Measurements from ENCODE around the gene KDF1.
"Not testable (repeated sequence)": the region's sequence is repeated elsewhere in the genome, so short reads cannot be mapped to it uniquely, and the experiment has no call there.

The KDF1 gene

GRCh38 chr1:26994020-26994786 lies 33.9 kb upstream of the KDF1 start:
- DNase-seq = no peak

- DNase-seq = peak; percentile 82
These were observed 33.2 kb upstream of the KDF1 start, which contains the start of gene TRNP1 for GRCh38 chr1:26993237-26994019. Gene TRNP1 (plus strand): TSS chr1:26993692. CDS start chr1:26993787, 95 bp downstream.

- peak; percentile 92 for DNase-seq
These were observed 31.2 kb upstream of the KDF1 start for GRCh38 chr1:26991310-26992116.

GRCh38 chr1:26989403-26990109 lies 29.3 kb upstream of the KDF1 start:
- DNase-seq = not testable (repeated sequence)

- DNase-seq = no peak
These were observed 26.4 kb upstream of the KDF1 start for GRCh38 chr1:26986658-26987057.

GRCh38 chr1:26984291-26984690 lies 24.0 kb upstream of the KDF1 start:
- DNase-seq = no peak

GRCh38 chr1:26983863-26984262 lies 23.6 kb upstream of the KDF1 start:
- peak; percentile 56 for DNase-seq

GRCh38 chr1:26981146-26981846 lies 21.0 kb upstream of the KDF1 start:
- no peak for DNase-seq

GRCh38 chr1:26978901-26979300 lies 18.6 kb upstream of the KDF1 start:
- DNase-seq = no peak

- no peak for DNase-seq
These were observed 16.6 kb upstream of the KDF1 start for GRCh38 chr1:26976621-26977510.

- no peak for DNase-seq
These were observed 12.6 kb upstream of the KDF1 start for GRCh38 chr1:26972821-26973220.

GRCh38 chr1:26972390-26972789 lies 12.1 kb upstream of the KDF1 start:
- peak; percentile 72 for DNase-seq

GRCh38 chr1:26971590-26971989 lies 11.3 kb upstream of the KDF1 start:
- no peak for DNase-seq

- no peak for DNase-seq
These were observed 10.5 kb upstream of the KDF1 start for GRCh38 chr1:26970810-26971209.

- DNase-seq = no peak
These were observed 5.4 kb upstream of the KDF1 start for GRCh38 chr1:26965628-26966027.

GRCh38 chr1:26965213-26965612 lies 4.9 kb upstream of the KDF1 start:
- DNase-seq = no peak

- DNase-seq = peak; percentile 95
These were observed 1.6 kb upstream of the KDF1 start for GRCh38 chr1:26961826-26962225.

- no peak for DNase-seq
These were observed 328 bp upstream of the KDF1 start for GRCh38 chr1:26960625-26960966.

- no peak for DNase-seq
These were observed 998 bp downstream of the KDF1 start for GRCh38 chr1:26959270-26959669.

GRCh38 chr1:26957306-26957705 lies 3.0 kb downstream of the KDF1 start:
- no peak for DNase-seq

GRCh38 chr1:26956321-26956720 lies 3.9 kb downstream of the KDF1 start:
- no peak for DNase-seq
